ENCODE results near the gene CLASRP.

- TF ChIP-seq, protein P1, sequence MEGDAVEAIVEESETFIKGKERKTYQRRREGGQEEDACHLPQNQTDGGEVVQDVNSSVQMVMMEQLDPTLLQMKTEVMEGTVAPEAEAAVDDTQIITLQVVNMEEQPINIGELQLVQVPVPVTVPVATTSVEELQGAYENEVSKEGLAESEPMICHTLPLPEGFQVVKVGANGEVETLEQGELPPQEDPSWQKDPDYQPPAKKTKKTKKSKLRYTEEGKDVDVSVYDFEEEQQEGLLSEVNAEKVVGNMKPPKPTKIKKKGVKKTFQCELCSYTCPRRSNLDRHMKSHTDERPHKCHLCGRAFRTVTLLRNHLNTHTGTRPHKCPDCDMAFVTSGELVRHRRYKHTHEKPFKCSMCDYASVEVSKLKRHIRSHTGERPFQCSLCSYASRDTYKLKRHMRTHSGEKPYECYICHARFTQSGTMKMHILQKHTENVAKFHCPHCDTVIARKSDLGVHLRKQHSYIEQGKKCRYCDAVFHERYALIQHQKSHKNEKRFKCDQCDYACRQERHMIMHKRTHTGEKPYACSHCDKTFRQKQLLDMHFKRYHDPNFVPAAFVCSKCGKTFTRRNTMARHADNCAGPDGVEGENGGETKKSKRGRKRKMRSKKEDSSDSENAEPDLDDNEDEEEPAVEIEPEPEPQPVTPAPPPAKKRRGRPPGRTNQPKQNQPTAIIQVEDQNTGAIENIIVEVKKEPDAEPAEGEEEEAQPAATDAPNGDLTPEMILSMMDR (optimal IDR thresholded peaks at IDR 0.05 in 1 of 3, IDR thresholded peaks at IDR 0.05 in 1 of 3, conservative IDR thresholded peaks at IDR 0.05 in 1 of 3; ENCODE audit: extremely low read depth in 1 of 3, insufficient read depth in 2 of 3, low read length in 3 of 3) = no peak
- TF ChIP-seq EZH2 (IDR thresholded peaks at IDR 0.05; ENCODE audit: low read length) = no peak
Observed at GRCh38 chr19:44993926-44994537, 44.8 kb upstream of the CLASRP start.
